B cell (primary cell): ENCODE results near the gene MYO1C.

Source experiments
- EZH2 ChIP-seq: IDR thresholded peaks from 2 replicates; pipeline ENCODE4 v1.6.1; 2012; ENCODE audit warnings: borderline replicate concordance, low read depth, mild to moderate bottlenecking, moderate library complexity, low read length; ENCODE audit not compliant: insufficient read depth, poor library complexity, severe bottlenecking
- TF ChIP-seq, protein P1 (sequence below): fragments of 200-600 bp; IDR thresholded peaks from one replicate; pipeline ENCODE4 v1.8.0; 2022; ENCODE audit warnings: antibody characterized with exemption, mild to moderate bottlenecking

DNA sequence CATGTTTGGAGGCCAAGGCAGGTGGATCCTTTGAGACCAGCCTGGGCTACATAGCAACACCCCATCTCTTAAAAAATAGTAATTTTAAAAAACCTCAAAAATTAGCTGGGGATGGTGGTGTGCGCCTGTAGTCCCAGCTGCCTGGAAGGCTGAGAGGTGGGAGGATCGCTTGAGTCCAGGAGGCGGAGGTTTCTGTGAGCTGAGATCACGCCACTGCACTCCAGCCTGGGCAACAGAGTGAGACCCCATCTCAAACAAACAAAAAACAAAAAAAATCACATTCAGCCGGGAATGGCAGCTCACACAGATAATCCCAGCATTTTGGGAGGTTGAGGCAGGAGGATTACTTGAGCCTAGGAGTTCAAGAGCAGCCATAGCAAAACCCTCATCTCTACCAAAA is 76.1 kb downstream of the MYO1C start:
- TF ChIP-seq, protein P1, sequence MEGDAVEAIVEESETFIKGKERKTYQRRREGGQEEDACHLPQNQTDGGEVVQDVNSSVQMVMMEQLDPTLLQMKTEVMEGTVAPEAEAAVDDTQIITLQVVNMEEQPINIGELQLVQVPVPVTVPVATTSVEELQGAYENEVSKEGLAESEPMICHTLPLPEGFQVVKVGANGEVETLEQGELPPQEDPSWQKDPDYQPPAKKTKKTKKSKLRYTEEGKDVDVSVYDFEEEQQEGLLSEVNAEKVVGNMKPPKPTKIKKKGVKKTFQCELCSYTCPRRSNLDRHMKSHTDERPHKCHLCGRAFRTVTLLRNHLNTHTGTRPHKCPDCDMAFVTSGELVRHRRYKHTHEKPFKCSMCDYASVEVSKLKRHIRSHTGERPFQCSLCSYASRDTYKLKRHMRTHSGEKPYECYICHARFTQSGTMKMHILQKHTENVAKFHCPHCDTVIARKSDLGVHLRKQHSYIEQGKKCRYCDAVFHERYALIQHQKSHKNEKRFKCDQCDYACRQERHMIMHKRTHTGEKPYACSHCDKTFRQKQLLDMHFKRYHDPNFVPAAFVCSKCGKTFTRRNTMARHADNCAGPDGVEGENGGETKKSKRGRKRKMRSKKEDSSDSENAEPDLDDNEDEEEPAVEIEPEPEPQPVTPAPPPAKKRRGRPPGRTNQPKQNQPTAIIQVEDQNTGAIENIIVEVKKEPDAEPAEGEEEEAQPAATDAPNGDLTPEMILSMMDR = no peak
- TF ChIP-seq EZH2 = no peak
